ENCODE data around the gene SUGCT. TPM values are rescaled to one million over a fixed set of nuclear protein-coding genes. Genes with fewer than 3 reads are reported as not detected.

The SUGCT gene
- total and polyA plus RNA-seq, 8 donors, result 2.0 to 4.2 (median 2.9) TPM

- intact Hi-C loops (cut with DNase I), result no loop called here
- ATAC-seq, result peak; percentile 37
- no peaks in the 10 kb centered on the region for H3K36me3 ChIP-seq
- H3K4me3 ChIP-seq, result no peak overlapping the region
- H3K27me3 ChIP-seq, result no peaks in the 10 kb centered on the region
- H3K27ac ChIP-seq, result no peak overlapping the region
- no peak for TF ChIP-seq CTCF (IDR thresholded peaks at IDR 0.05)
- H3K4me1 ChIP-seq, result no peaks in the 10 kb centered on the region
- no peaks in the 10 kb centered on the region for H3K9me3 ChIP-seq
- no peak for DNase-seq
Observed at GRCh38 chr7:40199076-40199802, 64.4 kb downstream of the SUGCT start.

- Histone ChIP-seq H3K9me3 (no peaks in the 10 kb centered on the region), H3K4me3 (no peak overlapping the region), H3K27ac (no peak overlapping the region), H3K4me1 (no peaks in the 10 kb centered on the region), H3K36me3 (no peaks in the 10 kb centered on the region), H3K27me3 (no peaks in the 10 kb centered on the region)
- no peak for TF ChIP-seq CTCF (IDR thresholded peaks at IDR 0.05)
- DNase-seq (no peak), ATAC-seq (peak; percentile 57)
- intact Hi-C loops (cut with DNase I), result no loop called here
Observed at GRCh38 chr7:40200791-40201190, 66.0 kb downstream of the SUGCT start.

GRCh38 chr7:40202851-40203250, 68.0 kb downstream of the SUGCT start:
- no peaks in the 10 kb centered on the region for H3K36me3 ChIP-seq
- H3K9me3 ChIP-seq, result no peaks in the 10 kb centered on the region
- intact Hi-C loops (cut with DNase I), result no loop called here

GRCh38 chr7:40204581-40204980, 69.8 kb downstream of the SUGCT start:
- Histone ChIP-seq H3K36me3 (no peaks in the 10 kb centered on the region), H3K27me3 (no peaks in the 10 kb centered on the region), H3K27ac (no peak overlapping the region), H3K9me3 (no peaks in the 10 kb centered on the region), H3K4me1 (no peaks in the 10 kb centered on the region), H3K4me3 (no peak overlapping the region)
- ATAC-seq (no peak), DNase-seq (no peak)
- intact Hi-C loops (cut with DNase I), result no loop called here
- TF ChIP-seq CTCF (IDR thresholded peaks at IDR 0.05), result no peak

More at GRCh38 chr7:40202851-40203250, 68.0 kb downstream of the SUGCT start:
- no peaks in the 10 kb centered on the region for H3K4me1 ChIP-seq
- H3K4me3 ChIP-seq, result no peak overlapping the region
- DNase-seq (no peak), ATAC-seq (no peak)
- no peak for TF ChIP-seq CTCF (IDR thresholded peaks at IDR 0.05)
- H3K27ac ChIP-seq, result no peak overlapping the region
- no peaks in the 10 kb centered on the region for H3K27me3 ChIP-seq

GRCh38 chr7:40205992-40206391, 71.2 kb downstream of the SUGCT start:
- intact Hi-C loops (cut with DNase I), result no loop called here

More at GRCh38 chr7:40205992-40206391, 71.2 kb downstream of the SUGCT start:
- TF ChIP-seq CTCF (IDR thresholded peaks at IDR 0.05), result no peak
- Histone ChIP-seq H3K27me3 (no peaks in the 10 kb centered on the region), H3K9me3 (no peaks in the 10 kb centered on the region), H3K27ac (no peak overlapping the region), H3K4me1 (no peaks in the 10 kb centered on the region), H3K36me3 (no peaks in the 10 kb centered on the region), H3K4me3 (no peak overlapping the region)
- no peak for DNase-seq
- ATAC-seq, result no peak

All from left lung (tissue), 10 donors.